HuH-7 (cell line): ENCODE data around the gene PROSER2.

Experiments
- DNase-seq: peaks from one replicate; pipeline ENCODE4 v3.0.0; 2011; ENCODE audit warnings: low spot score

PROSER2 gene

DNA sequence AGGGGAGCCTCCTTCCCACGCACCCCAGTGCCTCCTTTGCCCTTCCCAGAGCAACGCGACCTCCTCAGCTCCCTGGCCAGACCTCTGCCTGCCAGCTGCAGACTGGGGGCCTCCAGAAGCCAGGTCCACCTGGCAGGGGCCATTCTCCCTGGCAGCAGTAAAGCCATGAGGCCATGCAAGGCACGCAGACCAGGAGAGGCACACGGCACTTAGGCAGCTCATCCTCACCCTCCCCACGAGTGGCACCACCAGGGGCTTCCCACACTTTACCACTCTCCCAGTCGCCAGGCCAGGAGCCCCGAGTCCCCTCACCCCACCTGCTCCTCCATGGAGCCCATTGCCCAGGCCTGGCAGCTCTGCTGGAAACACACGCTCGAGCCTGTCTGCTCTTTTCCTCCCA is 85.4 kb downstream of the PROSER2 start:
- DNase-seq = no peak

- DNase-seq = no peak
Measured at GRCh38 chr10:11908991-11909390, 85.8 kb downstream of the PROSER2 start.

DNA sequence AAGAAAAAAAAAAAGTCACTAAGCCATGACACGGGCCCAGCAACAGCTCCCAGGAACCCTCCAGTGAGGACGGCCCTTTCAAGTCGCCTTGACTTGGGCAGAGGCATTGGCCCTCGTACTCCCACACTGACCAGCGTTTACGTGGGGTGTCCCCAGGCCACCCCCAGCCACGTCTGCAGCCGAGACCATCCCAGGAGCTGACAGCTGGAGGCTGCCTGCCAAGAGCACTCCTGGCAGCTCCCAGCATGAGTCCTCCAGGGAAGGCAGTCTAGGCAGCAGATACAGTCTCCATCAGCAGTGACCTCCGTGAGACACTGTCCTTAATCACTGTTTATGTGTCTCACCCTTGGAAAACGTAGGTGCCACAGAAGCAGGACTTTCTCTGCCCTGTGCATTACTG is 86.5 kb downstream of the PROSER2 start:
- no peak for DNase-seq

DNA sequence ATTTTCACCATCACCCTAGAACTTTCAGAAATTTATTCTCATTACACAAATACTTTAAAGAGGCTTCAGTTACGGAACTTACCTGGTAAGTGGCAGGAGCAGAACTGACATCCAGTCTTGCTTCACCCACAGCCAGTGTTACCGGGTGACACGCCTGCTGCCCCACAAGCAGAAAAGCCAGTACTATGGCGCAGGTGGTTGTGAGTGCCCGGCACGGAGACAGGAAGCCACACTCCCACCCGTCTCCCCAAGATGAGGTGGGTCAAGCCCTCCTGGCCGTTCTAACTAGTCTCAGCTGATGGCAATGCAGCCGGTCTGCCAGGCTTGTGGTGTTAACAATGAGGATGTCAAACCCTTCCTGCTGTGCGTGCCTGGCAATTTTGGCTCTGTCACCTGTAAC is 86.9 kb downstream of the PROSER2 start:
- DNase-seq = no peak

DNA sequence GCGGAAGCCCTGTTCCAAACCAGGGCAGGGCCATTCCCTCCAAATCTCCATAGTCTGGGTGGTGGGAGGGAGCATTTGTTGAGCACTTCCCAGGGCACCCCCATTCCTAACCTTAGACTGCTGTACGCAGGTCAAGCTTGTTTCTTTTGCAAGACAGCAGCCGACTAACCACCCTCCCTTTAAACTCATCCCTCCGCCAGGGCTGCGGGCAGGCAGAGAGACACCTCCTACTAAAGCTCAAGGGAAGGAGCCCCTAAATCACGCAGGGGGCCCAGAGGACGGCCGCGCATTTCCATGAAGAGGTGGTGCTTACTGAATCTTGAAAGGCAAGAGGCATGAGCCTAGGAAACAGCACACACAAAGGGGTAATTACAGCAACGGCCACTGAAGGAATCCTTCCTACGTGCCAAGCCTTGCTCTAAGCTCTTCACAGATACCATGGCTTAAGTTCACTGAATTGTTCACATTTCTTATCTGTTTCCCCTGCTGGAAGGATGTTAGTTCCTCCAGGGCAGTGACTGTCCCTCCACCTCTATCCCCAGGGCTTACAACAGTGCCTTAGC is 90.0 kb downstream of the PROSER2 start:
- DNase-seq = no peak

DNA sequence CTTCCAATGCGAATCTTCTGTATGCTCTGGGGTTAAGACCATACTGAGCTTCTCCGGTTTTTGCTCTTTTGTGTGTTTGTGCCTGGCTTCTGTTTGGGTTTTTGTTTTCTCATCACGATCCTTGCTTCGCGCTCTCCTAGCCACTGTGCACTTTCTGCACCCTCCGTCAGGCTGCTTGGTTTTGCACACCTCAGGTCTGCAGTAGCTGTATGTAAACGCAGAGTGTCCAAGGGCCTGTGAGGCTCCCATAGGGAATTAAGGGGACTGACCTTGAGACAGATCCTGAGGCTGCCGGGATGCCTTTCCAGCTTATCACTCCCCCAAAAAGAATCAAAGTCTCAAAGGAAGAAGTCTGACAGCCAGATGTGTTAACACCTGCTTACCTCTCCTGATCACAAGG is 95.2 kb downstream of the PROSER2 start:
- no peak for DNase-seq

DNA sequence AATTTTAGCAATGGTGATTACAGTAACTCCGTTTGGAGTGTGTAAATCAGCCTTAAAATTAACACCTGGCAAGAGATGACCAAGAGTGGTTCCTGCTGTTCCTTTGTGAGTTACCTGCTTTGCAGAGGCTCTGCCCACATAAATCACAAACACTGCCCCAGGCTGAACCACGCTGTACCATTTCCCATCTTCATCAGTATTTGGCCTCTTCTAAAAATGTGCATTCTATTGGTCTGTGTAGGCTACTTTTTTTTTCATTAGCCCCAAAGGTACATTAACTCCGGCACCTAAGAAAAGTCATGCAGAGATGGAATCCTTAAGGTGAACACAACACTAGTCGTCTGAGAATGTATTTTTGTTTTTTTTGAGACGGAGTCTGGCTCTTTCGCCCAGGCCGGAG is 96.1 kb downstream of the PROSER2 start:
- DNase-seq = no peak
